GM10847 (cell line): ENCODE data around the gene AHR.

Experiments used
- POLR2A ChIP-seq: IDR thresholded peaks from 2 replicates; pipeline ENCODE4 v1.6.1; 2011; ENCODE audit not compliant: insufficient read length; ENCODE audit errors: extremely low read depth

Gene AHR

GRCh38 chr7:17318146-17318545, 19.7 kb downstream of the AHR start:
- no peak for TF ChIP-seq POLR2A

- TF ChIP-seq POLR2A = no peak
Observed at GRCh38 chr7:17319164-17320101, 21.0 kb downstream of the AHR start.

- no peak for TF ChIP-seq POLR2A
Observed at GRCh38 chr7:17320102-17320497, 21.6 kb downstream of the AHR start.

GRCh38 chr7:17320657-17321056, 22.2 kb downstream of the AHR start:
- no peak for TF ChIP-seq POLR2A

GRCh38 chr7:17325364-17325763, 26.9 kb downstream of the AHR start:
- TF ChIP-seq POLR2A = no peak

GRCh38 chr7:17326378-17326777, 27.9 kb downstream of the AHR start:
- no peak for TF ChIP-seq POLR2A

GRCh38 chr7:17328641-17329040, 30.2 kb downstream of the AHR start:
- TF ChIP-seq POLR2A = no peak

GRCh38 chr7:17329440-17329839, 31.0 kb downstream of the AHR start:
- TF ChIP-seq POLR2A = no peak

GRCh38 chr7:17331891-17332501, 33.5 kb downstream of the AHR start:
- TF ChIP-seq POLR2A = no peak

- TF ChIP-seq POLR2A = no peak
Observed at GRCh38 chr7:17333221-17333620, 34.8 kb downstream of the AHR start.

GRCh38 chr7:17336168-17336567, 37.7 kb downstream of the AHR start:
- TF ChIP-seq POLR2A = no peak

GRCh38 chr7:17339139-17339538, 40.7 kb downstream of the AHR start:
- TF ChIP-seq POLR2A = no peak

GRCh38 chr7:17339952-17340351, 41.5 kb downstream of the AHR start:
- no peak for TF ChIP-seq POLR2A

GRCh38 chr7:17340655-17341054, 42.2 kb downstream of the AHR start:
- TF ChIP-seq POLR2A = no peak

GRCh38 chr7:17342756-17343155, 44.3 kb downstream of the AHR start:
- TF ChIP-seq POLR2A = no peak

GRCh38 chr7:17347401-17347800, 48.9 kb downstream of the AHR start:
- no peak for TF ChIP-seq POLR2A

- no peak for TF ChIP-seq POLR2A
Observed at GRCh38 chr7:17354473-17354872, 56.0 kb downstream of the AHR start.

- no peak for TF ChIP-seq POLR2A
Observed at GRCh38 chr7:17355050-17355449, 56.6 kb downstream of the AHR start.
